HFFc6 (cell line): ENCODE results near the gene GSTO1. TPM values are rescaled to one million over a fixed set of nuclear protein-coding genes. Genes with fewer than 3 reads are reported as not detected.
"Not testable (repeated sequence)": the region's sequence is repeated elsewhere in the genome, so short reads cannot be mapped to it uniquely, and the experiment has no call there.

ENCODE experiments used
- DNase-seq: peaks from one replicate; pipeline ENCODE4 v3.0.0-alpha.2; 2018
- H3K27ac Mint-ChIP-seq: 2 replicates; pipeline ENCODE4 v1.8.0; 2020; ENCODE audit warnings: mild to moderate bottlenecking, mixed read lengths
- H3K27me3 Mint-ChIP-seq: 2 replicates; pipeline ENCODE4 v1.8.0; 2021; ENCODE audit warnings: mild to moderate bottlenecking, moderate library complexity, mixed read lengths; ENCODE audit not compliant: insufficient read depth
- H3K36me3 Mint-ChIP-seq: 2 replicates; pipeline ENCODE4 v1.8.0; 2021; ENCODE audit warnings: low read depth, mixed read lengths
- H3K4me1 Mint-ChIP-seq: 2 replicates; pipeline ENCODE4 v1.8.0; 2020; ENCODE audit warnings: low read depth, mixed read lengths
- H3K4me3 Mint-ChIP-seq: 2 replicates; pipeline ENCODE4 v1.8.0; 2020; ENCODE audit warnings: mild to moderate bottlenecking, moderate library complexity, mixed read lengths
- H3K9me3 Mint-ChIP-seq: 2 replicates; pipeline ENCODE4 v1.8.0; 2020; ENCODE audit warnings: mild to moderate bottlenecking, mixed read lengths
- CTCF ChIP-seq: fragments of 200-600 bp; sonication (generic); IDR thresholded peaks from 2 replicates; pipeline ENCODE4 v1.5.0; 2021; ENCODE audit warnings: antibody characterized with exemption, mild to moderate bottlenecking
- total RNA-seq, 6 experiments: library from RNA; stranded (reverse); fragmentation: NEBNext Ultra II Directional; extraction: Animal tissue kit (Norgen Biotek cat#: 25700); gene quantifications; 2 replicates in 1 of 6; 3 replicates in 5 of 6; pipeline ENCODE4 v1.2.3, GENCODE V29; 2021

Gene GSTO1
- total RNA-seq, 6 experiments from 2014 or later: 213 to 242 (median 224) TPM

- TF ChIP-seq CTCF: no peak
- Mint-ChIP-seq H3K27me3 (peaks cover 2% of the 10 kb centered on the region; the same call in 1 of the 2 replicates), H3K36me3 (peaks cover 9% of the 10 kb centered on the region; the same call in 1 of the 2 replicates), H3K27ac (no peak overlapping the region), H3K9me3 (peaks cover 21% of the 10 kb centered on the region), H3K4me3 (no peak overlapping the region), H3K4me1 (peaks cover 9% of the 10 kb centered on the region)
- no peak for DNase-seq
Observed at GRCh38 chr10:104243512-104243911, 11.2 kb upstream of the GSTO1 start.

GRCh38 chr10:104245066-104245632, 9.5 kb upstream of the GSTO1 start:
- peaks cover 9% of the 10 kb centered on the region for H3K4me1 Mint-ChIP-seq
- no peak for DNase-seq
- no peak for TF ChIP-seq CTCF
- peaks cover 9% of the 10 kb centered on the region; the same call in 1 of the 2 replicates for H3K36me3 Mint-ChIP-seq
- H3K27me3 Mint-ChIP-seq: peaks cover 2% of the 10 kb centered on the region; the same call in 1 of the 2 replicates
- no peak overlapping the region for H3K4me3 Mint-ChIP-seq
- H3K9me3 Mint-ChIP-seq: peaks cover 24% of the 10 kb centered on the region
- H3K27ac Mint-ChIP-seq: no peak overlapping the region

- TF ChIP-seq CTCF: no peak
- Mint-ChIP-seq H3K9me3 (peaks cover 24% of the 10 kb centered on the region), H3K4me1 (peaks cover 9% of the 10 kb centered on the region), H3K4me3 (no peak overlapping the region), H3K36me3 (peaks cover 9% of the 10 kb centered on the region; the same call in 1 of the 2 replicates), H3K27ac (no peak overlapping the region), H3K27me3 (0 out of 2 replicates have a peak, but pooled peaks cover 2% of the 10 kb centered on the region)
- peak; percentile 35 for DNase-seq
Observed at GRCh38 chr10:104246976-104247375, 7.7 kb upstream of the GSTO1 start.

GRCh38 chr10:104247513-104248146, 7.1 kb upstream of the GSTO1 start:
- Mint-ChIP-seq H3K4me1 (peaks cover 9% of the 10 kb centered on the region), H3K27ac (no peak overlapping the region), H3K27me3 (0 out of 2 replicates have a peak, but pooled peaks cover 2% of the 10 kb centered on the region), H3K9me3 (peaks cover 24% of the 10 kb centered on the region), H3K36me3 (peaks cover 9% of the 10 kb centered on the region; the same call in 1 of the 2 replicates), H3K4me3 (no peak overlapping the region)
- TF ChIP-seq CTCF: no peak
- DNase-seq: no peak

- not testable (repeated sequence) for H3K4me3 Mint-ChIP-seq, H3K27me3 Mint-ChIP-seq, DNase-seq, H3K36me3 Mint-ChIP-seq, H3K27ac Mint-ChIP-seq
- Mint-ChIP-seq H3K9me3 (peaks cover 24% of the 10 kb centered on the region), H3K4me1 (peaks cover 19% of the 10 kb centered on the region)
Observed at GRCh38 chr10:104248931-104249330, 5.8 kb upstream of the GSTO1 start.

- peaks cover 24% of the 10 kb centered on the region for H3K9me3 Mint-ChIP-seq
- H3K27me3 Mint-ChIP-seq: 0 out of 2 replicates have a peak, but pooled peaks cover 2% of the 10 kb centered on the region
- peaks cover 9% of the 10 kb centered on the region; the same call in 1 of the 2 replicates for H3K36me3 Mint-ChIP-seq
- peaks cover 26% of the 10 kb centered on the region for H3K4me1 Mint-ChIP-seq
- DNase-seq: no peak
- TF ChIP-seq CTCF: no peak
- H3K4me3 Mint-ChIP-seq: no peak overlapping the region
- no peak overlapping the region for H3K27ac Mint-ChIP-seq
Observed at GRCh38 chr10:104250371-104250770, 4.3 kb upstream of the GSTO1 start.
